ENCODE data around the gene GPR171.
A peak's percentile ranks its signal among the peaks of the same experiment; 100 is the strongest.

Gene GPR171

GRCh38 chr3:151200586-151200985 lies 2.4 kb downstream of the GPR171 start:
- TF ChIP-seq NFIC (IDR thresholded peaks at IDR 0.05) (peak; percentile 67), EGR1 (IDR thresholded peaks at IDR 0.05) (no peak)

DNA sequence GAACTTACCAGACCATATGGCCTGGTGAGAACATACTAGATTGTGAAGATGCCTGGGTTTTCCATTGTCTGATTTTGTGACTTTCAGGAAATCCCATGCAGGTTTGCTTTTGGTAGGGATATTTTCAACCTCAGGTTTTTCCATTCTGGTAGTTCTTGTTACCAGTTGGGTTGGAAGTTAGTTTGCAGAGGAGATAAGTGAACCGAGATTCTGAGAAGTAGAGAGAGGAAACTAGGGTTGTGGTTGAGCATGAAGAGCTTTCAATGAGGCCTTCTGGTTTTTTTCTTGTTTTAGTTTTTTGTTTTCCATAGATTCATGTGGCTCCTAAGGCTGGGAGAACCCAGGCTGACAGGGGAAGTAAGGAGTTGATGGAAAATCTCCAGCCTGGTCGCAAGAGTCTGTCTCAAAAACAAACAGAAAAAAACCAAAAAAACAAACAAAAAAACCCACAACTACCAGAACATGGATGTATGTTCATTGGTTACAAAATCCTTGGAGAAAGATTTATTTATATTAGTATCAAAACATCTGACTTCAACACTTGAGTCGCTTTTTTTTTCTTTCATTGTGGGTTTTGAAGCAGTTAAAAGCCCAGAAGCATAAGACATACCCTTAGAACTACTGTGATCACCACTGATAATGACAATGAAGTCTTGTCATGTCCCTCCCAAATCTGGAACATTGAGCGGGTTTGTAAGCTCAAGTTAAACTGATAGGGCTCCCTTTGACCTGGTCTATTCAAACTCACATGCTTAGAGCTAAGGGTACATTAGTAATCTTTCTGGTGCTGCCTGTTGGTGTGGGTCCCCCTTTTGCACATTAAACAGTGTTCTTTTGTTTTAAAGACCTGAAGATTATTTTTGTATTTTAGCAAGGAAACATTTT lies 3.2 kb downstream of the GPR171 start:
- TF ChIP-seq TAF1 (IDR thresholded peaks at IDR 0.05; ENCODE audit: low read depth): no peak
- TF ChIP-seq FOXM1 (IDR thresholded peaks at IDR 0.05; ENCODE audit: borderline replicate concordance, low read depth): no peak
- TF ChIP-seq CEBPB (IDR thresholded peaks at IDR 0.05): no peak
- no peak for TF ChIP-seq CREB1 (IDR thresholded peaks at IDR 0.05; ENCODE audit: low read depth)
- TF ChIP-seq TEAD4 (IDR thresholded peaks at IDR 0.05): no peak
- TF ChIP-seq USF1 (IDR thresholded peaks at IDR 0.05): no peak
- TF ChIP-seq EGR1 (IDR thresholded peaks at IDR 0.05): no peak
- no peak for TF ChIP-seq NFIC (IDR thresholded peaks at IDR 0.05)
- TF ChIP-seq EP300 (IDR thresholded peaks at IDR 0.05; ENCODE audit: borderline replicate concordance): no peak
- TF ChIP-seq MAX (IDR thresholded peaks at IDR 0.05): no peak
- TF ChIP-seq REST (IDR thresholded peaks at IDR 0.05; ENCODE audit: low read depth): no peak

GRCh38 chr3:151198849-151199248 lies 4.2 kb downstream of the GPR171 start:
- TF ChIP-seq CEBPB (IDR thresholded peaks at IDR 0.05) (no peak), YY1 (IDR thresholded peaks at IDR 0.05; ENCODE audit: low read depth) (no peak), NFIC (IDR thresholded peaks at IDR 0.05) (no peak), MAX (IDR thresholded peaks at IDR 0.05) (no peak), EGR1 (IDR thresholded peaks at IDR 0.05) (no peak), EP300 (IDR thresholded peaks at IDR 0.05; ENCODE audit: borderline replicate concordance) (no peak), TEAD4 (IDR thresholded peaks at IDR 0.05) (no peak), REST (IDR thresholded peaks at IDR 0.05; ENCODE audit: low read depth) (no peak), CREB1 (IDR thresholded peaks at IDR 0.05; ENCODE audit: low read depth) (no peak), RAD21 (IDR thresholded peaks at IDR 0.05; ENCODE audit: low read depth) (no peak), ZBTB7A (IDR thresholded peaks at IDR 0.05; ENCODE audit: low read depth) (no peak)

DNA sequence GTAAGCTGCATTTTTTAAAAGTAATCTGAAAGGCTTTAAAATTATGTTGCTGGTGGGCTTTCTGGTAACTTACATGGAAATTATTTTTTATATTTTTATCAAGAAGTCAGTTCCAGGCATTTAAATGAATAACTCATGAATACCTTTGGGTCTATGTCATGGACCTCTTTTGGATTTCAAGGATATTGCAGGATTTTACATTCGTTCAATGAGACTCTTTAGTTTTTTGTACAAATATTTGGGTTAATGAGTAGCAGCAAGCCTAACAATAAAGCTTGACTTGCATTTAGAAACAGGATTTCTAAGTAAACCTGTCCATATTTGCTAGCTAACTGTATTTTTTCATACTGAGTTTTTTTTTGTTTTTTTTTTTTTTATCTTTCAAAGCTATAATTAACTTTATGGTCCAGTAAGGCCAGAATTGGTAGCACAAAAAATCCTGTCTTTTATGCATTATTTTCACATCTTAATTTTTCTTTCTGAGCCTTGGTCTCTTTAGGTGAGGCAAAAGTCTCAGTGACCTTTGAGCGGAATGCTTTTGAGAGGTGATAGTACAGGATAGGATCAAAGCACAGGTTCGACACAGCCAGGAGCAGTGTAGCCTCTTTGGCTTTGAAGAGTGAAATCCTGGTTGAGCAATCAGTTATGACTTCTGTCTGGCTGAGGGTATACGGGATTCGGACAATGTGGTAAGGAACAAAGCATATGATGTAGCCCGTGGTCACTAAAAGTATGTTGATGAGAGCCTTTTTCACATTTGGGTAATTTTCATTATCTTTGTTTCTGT lies 4.8 kb downstream of the GPR171 start:
- TF ChIP-seq TCF12 (IDR thresholded peaks at IDR 0.05; ENCODE audit: low read depth): no peak
- TF ChIP-seq USF1 (IDR thresholded peaks at IDR 0.05): no peak
- TF ChIP-seq MAX (IDR thresholded peaks at IDR 0.05): no peak
- TF ChIP-seq FOXM1 (IDR thresholded peaks at IDR 0.05; ENCODE audit: borderline replicate concordance, low read depth): no peak
- no peak for TF ChIP-seq EGR1 (IDR thresholded peaks at IDR 0.05)
- TF ChIP-seq TAF1 (IDR thresholded peaks at IDR 0.05; ENCODE audit: low read depth): no peak
- TF ChIP-seq EP300 (IDR thresholded peaks at IDR 0.05; ENCODE audit: borderline replicate concordance): no peak
- TF ChIP-seq ZBTB7A (IDR thresholded peaks at IDR 0.05; ENCODE audit: low read depth): no peak
- no peak for TF ChIP-seq REST (IDR thresholded peaks at IDR 0.05; ENCODE audit: low read depth)
- TF ChIP-seq RAD21 (IDR thresholded peaks at IDR 0.05; ENCODE audit: low read depth): no peak
- no peak for TF ChIP-seq CREB1 (IDR thresholded peaks at IDR 0.05; ENCODE audit: low read depth)
- no peak for TF ChIP-seq NFIC (IDR thresholded peaks at IDR 0.05)
- no peak for TF ChIP-seq CEBPB (IDR thresholded peaks at IDR 0.05)
- TF ChIP-seq TEAD4 (IDR thresholded peaks at IDR 0.05): no peak
- TF ChIP-seq YY1 (IDR thresholded peaks at IDR 0.05; ENCODE audit: low read depth): no peak

Data from Ishikawa (cell line).